ENCODE measurements around the gene PSMD11. TPM values are rescaled to one million over a fixed set of nuclear protein-coding genes. Genes with fewer than 3 reads are reported as not detected.

The PSMD11 gene
- total and polyA plus RNA-seq, 2 of the 8 experiments (the other 6 are each of a cell fraction or from before 2014, with no cell fraction given) = 68.4 to 171 TPM

DNA sequence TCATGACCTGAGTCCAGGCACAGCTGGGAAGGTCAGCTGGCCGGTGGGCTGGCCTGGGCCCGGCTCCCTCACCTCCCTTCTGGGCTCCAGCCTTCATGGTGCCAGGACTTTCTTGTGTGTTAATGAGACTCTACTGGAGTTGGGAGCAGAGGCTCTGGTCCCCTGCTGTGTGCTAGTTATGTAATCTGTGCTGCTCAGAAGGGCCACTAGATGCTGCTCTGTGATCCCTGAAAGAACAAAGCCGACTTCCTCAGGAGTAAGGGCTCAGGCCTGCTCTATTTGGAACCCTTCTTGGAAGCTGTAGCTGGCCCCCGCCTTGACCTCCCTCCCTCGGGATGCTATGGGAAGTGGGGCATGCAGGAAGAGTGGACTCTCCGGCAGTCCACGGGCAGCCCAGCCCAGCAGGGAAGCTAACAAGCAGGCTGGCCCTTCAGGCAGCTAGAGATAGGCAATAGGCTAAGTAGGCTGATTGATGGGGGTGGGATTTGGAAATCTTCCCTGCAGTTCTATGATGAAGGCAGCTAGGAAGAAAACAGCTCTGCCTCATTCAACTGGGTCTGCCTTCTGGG is 39.2 kb downstream of the PSMD11 start (continued):
- no peak for TF ChIP-seq CREB1 (IDR thresholded peaks at IDR 0.05)
- no peak for TF ChIP-seq CTBP2 (IDR thresholded peaks at IDR 0.05; ENCODE audit: borderline replicate concordance, insufficient read depth, insufficient read length, low read length)
- TF ChIP-seq SIX5 (IDR thresholded peaks at IDR 0.05; ENCODE audit: low read depth, low read length) = no peak
- no peak for TF ChIP-seq SP1 (IDR thresholded peaks at IDR 0.05; ENCODE audit: low read depth, low read length)
- no peak for TF ChIP-seq NRF1 (IDR thresholded peaks at IDR 0.05; ENCODE audit: low read depth, low read length)
- TF ChIP-seq, protein P1, sequence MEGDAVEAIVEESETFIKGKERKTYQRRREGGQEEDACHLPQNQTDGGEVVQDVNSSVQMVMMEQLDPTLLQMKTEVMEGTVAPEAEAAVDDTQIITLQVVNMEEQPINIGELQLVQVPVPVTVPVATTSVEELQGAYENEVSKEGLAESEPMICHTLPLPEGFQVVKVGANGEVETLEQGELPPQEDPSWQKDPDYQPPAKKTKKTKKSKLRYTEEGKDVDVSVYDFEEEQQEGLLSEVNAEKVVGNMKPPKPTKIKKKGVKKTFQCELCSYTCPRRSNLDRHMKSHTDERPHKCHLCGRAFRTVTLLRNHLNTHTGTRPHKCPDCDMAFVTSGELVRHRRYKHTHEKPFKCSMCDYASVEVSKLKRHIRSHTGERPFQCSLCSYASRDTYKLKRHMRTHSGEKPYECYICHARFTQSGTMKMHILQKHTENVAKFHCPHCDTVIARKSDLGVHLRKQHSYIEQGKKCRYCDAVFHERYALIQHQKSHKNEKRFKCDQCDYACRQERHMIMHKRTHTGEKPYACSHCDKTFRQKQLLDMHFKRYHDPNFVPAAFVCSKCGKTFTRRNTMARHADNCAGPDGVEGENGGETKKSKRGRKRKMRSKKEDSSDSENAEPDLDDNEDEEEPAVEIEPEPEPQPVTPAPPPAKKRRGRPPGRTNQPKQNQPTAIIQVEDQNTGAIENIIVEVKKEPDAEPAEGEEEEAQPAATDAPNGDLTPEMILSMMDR (IDR thresholded peaks at IDR 0.05; ENCODE audit: control extremely low read depth in 1 of 3, insufficient read depth in 1 of 3, low read depth in 1 of 3, low read length in 3 of 3) = peak; percentile 55 to 84 (median 72)
- TF ChIP-seq CEBPB (IDR thresholded peaks at IDR 0.05; ENCODE audit: low read depth, low read length) = peak; percentile 86
- no peak for TF ChIP-seq BRCA1 (IDR thresholded peaks at IDR 0.05; ENCODE audit: low read depth, low read length)
- no peak for TF ChIP-seq TAF1 (IDR thresholded peaks at IDR 0.05; ENCODE audit: low read depth, low read length)
- TF ChIP-seq MAFK (IDR thresholded peaks at IDR 0.05; ENCODE audit: low read depth, low read length) = no peak
- TF ChIP-seq YY1 (IDR thresholded peaks at IDR 0.05; ENCODE audit: low read depth, low read length) = no peak
- no peak for TF ChIP-seq RFX5 (IDR thresholded peaks at IDR 0.05; ENCODE audit: borderline replicate concordance, low read depth, low read length)
- 0 out of 2 replicates have a peak, but pooled peaks have one; percentile 5 for TF ChIP-seq TBP (IDR thresholded peaks at IDR 0.05; ENCODE audit: low read depth, low read length)
- no peak for TF ChIP-seq SAP30 (IDR thresholded peaks at IDR 0.05; ENCODE audit: insufficient read depth, insufficient replicate concordance, low read length)
